Gastroesophageal sphincter (tissue), 4 donors: ENCODE measurements around the gene SYT7. TPM values are rescaled to one million over a fixed set of nuclear protein-coding genes. Genes with fewer than 3 reads are reported as not detected.

Source experiments
- ATAC-seq: fragments of 150-250 bp; one replicate; pipeline ENCODE4 v1.9.1; 2016; ENCODE audit warnings: mild to moderate bottlenecking, moderate library complexity
- H3K27ac ChIP-seq, 4 donors: fragments of 200-600 bp; sonication (generic) in 3 of 4; 1 replicate in 3 of 4; 2 replicates in 1 of 4; pipeline ENCODE4 v1.5.1; 2016 to 2019
- H3K27me3 ChIP-seq: fragments of 200-600 bp; sonication (generic); one replicate; pipeline ENCODE4 v1.5.1; 2019
- H3K36me3 ChIP-seq, 2 donors: fragments of 200-600 bp; sonication (generic); one replicate each; pipeline ENCODE4 v1.5.1; 2019; ENCODE audit warnings: control low read depth in 1 of 2
- H3K4me1 ChIP-seq, 3 donors: fragments of 200-600 bp; sonication (generic); 1 replicate in 2 of 3; 2 replicates in 1 of 3; pipeline ENCODE4 v1.5.1; 2016 to 2019; ENCODE audit warnings: control low read depth in 2 of 3
- H3K4me3 ChIP-seq, 2 donors: fragments of 200-600 bp; sonication (generic); one replicate each; pipeline ENCODE4 v1.5.1; 2019; ENCODE audit warnings: mild to moderate bottlenecking in 1 of 2, moderate library complexity in 1 of 2
- H3K9me3 ChIP-seq, 3 donors: fragments of 200-600 bp; sonication (generic); one replicate each; pipeline ENCODE4 v1.5.1; 2017 to 2019; ENCODE audit warnings: control low read depth in 2 of 3
- CTCF ChIP-seq, 4 experiments: fragments of 200-600 bp in 2 of 4; fragments of 450-650 bp in 2 of 4; sonication (generic) in 1 of 4; IDR thresholded peaks; one replicate each; pipeline ENCODE4 v1.5.1; 2017 to 2019; ENCODE audit warnings: antibody characterized with exemption in 4 of 4, mild to moderate bottlenecking in 2 of 4, moderate library complexity in 2 of 4
- EP300 ChIP-seq: sonication (generic); formaldehyde crosslinking; IDR thresholded peaks from one replicate; pipeline ENCODE4 v1.6.1; 2017; ENCODE audit warnings: antibody characterized with exemption, mild to moderate bottlenecking
- POLR2A ChIP-seq, 2 donors: fragments of 450-650 bp; IDR thresholded peaks; one replicate each; pipeline ENCODE4 v1.6.1; 2017; ENCODE audit warnings: antibody characterized with exemption in 2 of 2, mild to moderate bottlenecking in 2 of 2, moderate library complexity in 1 of 2
- POLR2AphosphoS5 ChIP-seq: sonication (generic); formaldehyde crosslinking; IDR thresholded peaks from one replicate; pipeline ENCODE4 v1.6.1; 2017; ENCODE audit warnings: antibody characterized with exemption
- WGBS, 2 donors: methylation state at CpG; one replicate each; pipeline ENCODE4 v1.1.5; 2018; ENCODE audit warnings: low coverage in 1 of 2; 5-methylcytosine and 5-hydroxymethylcytosine counted together
- total RNA-seq, 4 donors: library from RNA; depleted of rRNA; stranded (reverse); fragments of >200 nt; gene quantifications; one replicate each; pipeline ENCODE4 v1.1.0, GENCODE V29; 2016

The SYT7 gene
- total RNA-seq, 4 donors from 2014 or later = 1.8 to 3.7 (median 3.1) TPM

GRCh38 chr11:61514050-61514917 lies 66.6 kb downstream of the SYT7 start:
- no peaks in the 10 kb centered on the region for H3K36me3 ChIP-seq
- no peak overlapping the region for H3K4me3 ChIP-seq
- no peak overlapping the region for H3K27ac ChIP-seq
- H3K27me3 ChIP-seq = peaks cover 85% of the 10 kb centered on the region
- TF ChIP-seq POLR2A (IDR thresholded peaks at IDR 0.05) (no peak), POLR2AphosphoS5 (no peak), EP300 (no peak), CTCF (IDR thresholded peaks at IDR 0.05) (no peak)
- peaks cover 0 to 22% (median 14%) of the 10 kb centered on the region in 3 donors for H3K4me1 ChIP-seq
- ATAC-seq = no peak
- 58 to 82% methylated on average over 3 to 11 of the region's 11 CpGs for WGBS, 2 donors
- H3K9me3 ChIP-seq = no peaks in the 10 kb centered on the region

GRCh38 chr11:61513143-61513765 lies 67.6 kb downstream of the SYT7 start:
- ATAC-seq = no peak
- no peaks in the 10 kb centered on the region for H3K36me3 ChIP-seq
- H3K4me3 ChIP-seq = no peak overlapping the region
- peaks cover 0 to 32% (median 20%) of the 10 kb centered on the region in 3 donors for H3K4me1 ChIP-seq
- WGBS, 2 donors = 80% methylated on average over 1 of the region's 11 CpGs; no CpG with 5 or more reads in 1 of the 2 donors
- H3K9me3 ChIP-seq = no peaks in the 10 kb centered on the region
- H3K27ac ChIP-seq = no peak overlapping the region
- H3K27me3 ChIP-seq = peaks cover 89% of the 10 kb centered on the region
- TF ChIP-seq POLR2AphosphoS5 (no peak), CTCF (IDR thresholded peaks at IDR 0.05) (no peak), EP300 (no peak), POLR2A (IDR thresholded peaks at IDR 0.05) (no peak)

GRCh38 chr11:61512435-61512834 lies 68.4 kb downstream of the SYT7 start:
- WGBS, 2 donors = 63% methylated on average over 3 of the region's 4 CpGs; no CpG with 5 or more reads in 1 of the 2 donors
- peaks cover 89% of the 10 kb centered on the region for H3K27me3 ChIP-seq
- H3K4me1 ChIP-seq = peaks cover 0 to 37% (median 22%) of the 10 kb centered on the region in 3 donors
- no peak overlapping the region for H3K4me3 ChIP-seq
- ATAC-seq = no peak
- no peak overlapping the region for H3K27ac ChIP-seq
- H3K36me3 ChIP-seq = no peaks in the 10 kb centered on the region
- no peaks in the 10 kb centered on the region for H3K9me3 ChIP-seq
- TF ChIP-seq POLR2A (IDR thresholded peaks at IDR 0.05) (no peak), CTCF (IDR thresholded peaks at IDR 0.05) (no peak), POLR2AphosphoS5 (no peak), EP300 (no peak)

- Histone ChIP-seq H3K36me3 (no peaks in the 10 kb centered on the region), H3K9me3 (no peaks in the 10 kb centered on the region), H3K27ac (peak overlapping the region in 2 of 4 donors; percentile 17 to 59), H3K27me3 (peaks cover 89% of the 10 kb centered on the region), H3K4me3 (no peak overlapping the region), H3K4me1 (peaks cover 0 to 27% (median 17%) of the 10 kb centered on the region in 3 donors)
- 17 to 75% methylated on average over 1 of the region's 3 CpGs for WGBS, 2 donors
- TF ChIP-seq POLR2AphosphoS5 = no peak
- no peak for TF ChIP-seq CTCF (IDR thresholded peaks at IDR 0.05)
- ATAC-seq = no peak
These were observed 69.5 kb downstream of the SYT7 start for GRCh38 chr11:61511383-61511782.
